ENCODE results near the gene MBD1.
"Not testable (repeated sequence)": the region's sequence is repeated elsewhere in the genome, so short reads cannot be mapped to it uniquely, and the experiment has no call there.

The MBD1 gene

GRCh38 chr18:50232419-50232818 is 48.9 kb downstream of the MBD1 start:
- no peak for TF ChIP-seq MAX (IDR thresholded peaks at IDR 0.05; ENCODE audit: low read depth, low read length)
- no peak for TF ChIP-seq CTCF (IDR thresholded peaks at IDR 0.05; ENCODE audit: low read depth, low read length)
- no peak for DNase-seq (ENCODE audit: low read depth)
- no peak overlapping the region for H3K4me3 ChIP-seq (ENCODE audit: low read depth, low read length)

DNA sequence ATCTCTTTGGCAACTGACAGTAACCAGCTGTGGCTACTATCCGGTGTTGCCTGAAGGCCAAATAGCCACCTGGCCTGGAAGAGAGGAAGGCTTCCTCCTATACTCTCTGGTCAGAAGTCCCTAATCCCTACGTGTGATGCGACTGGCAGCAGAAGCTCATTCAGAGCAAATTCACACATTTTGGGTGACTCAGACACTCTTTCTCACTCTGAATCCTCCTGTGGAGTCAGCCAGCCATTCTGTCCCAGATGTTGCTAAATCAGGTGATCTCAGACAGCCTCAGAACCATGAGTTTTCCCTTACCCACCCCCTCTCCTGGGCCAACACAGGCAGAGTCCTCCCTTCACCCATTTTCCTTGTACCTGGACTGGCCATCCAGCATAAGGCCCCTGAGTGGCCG is 49.7 kb downstream of the MBD1 start:
- DNase-seq (ENCODE audit: low read depth): no peak
- H3K4me3 ChIP-seq (ENCODE audit: low read depth, low read length): no peak overlapping the region
- TF ChIP-seq CTCF (IDR thresholded peaks at IDR 0.05; ENCODE audit: low read depth, low read length): no peak
- TF ChIP-seq POLR2A (IDR thresholded peaks at IDR 0.05; ENCODE audit: extremely low read depth, insufficient read length): no peak
- TF ChIP-seq MYC (IDR thresholded peaks at IDR 0.05; ENCODE audit: low read depth, low read length): no peak
- no peak for TF ChIP-seq MAX (IDR thresholded peaks at IDR 0.05; ENCODE audit: low read depth, low read length)

DNA sequence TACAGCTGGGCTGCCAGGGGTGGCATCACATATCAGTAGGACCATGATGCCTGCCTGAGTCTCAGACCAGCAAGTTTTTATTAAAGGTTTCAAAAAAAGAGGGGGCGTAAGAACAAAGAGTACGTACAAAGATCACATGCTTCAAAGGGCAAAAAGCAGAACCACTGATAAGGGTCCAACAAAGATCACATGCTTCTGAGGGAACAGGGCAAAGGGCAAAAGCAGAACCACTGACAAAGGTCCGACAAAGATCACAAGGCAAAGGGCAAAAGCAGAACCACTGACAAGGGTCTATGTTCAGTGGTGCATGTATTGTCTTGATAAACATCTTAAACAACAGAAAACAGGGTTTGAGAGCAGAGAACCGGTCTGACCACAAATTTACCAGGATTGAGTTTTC is 61.1 kb downstream of the MBD1 start:
- not testable (repeated sequence) for H3K4me3 ChIP-seq (ENCODE audit: low read depth, low read length); DNase-seq (ENCODE audit: low read depth)

All from NB4 (cell line).